H1 (cell line): ENCODE measurements around the gene TEAD3. TPM values are rescaled to one million over a fixed set of nuclear protein-coding genes. Genes with fewer than 3 reads are reported as not detected.

Source experiments
- CTCF ChIA-PET: fragments of 300-600 bp; sonication (Branson Sonifier 250); formaldehyde crosslinking; loops from one replicate; lab custom pipeline; 2021; ENCODE audit not compliant: partially characterized antibody; lab: Charles Lee
- POLR2A ChIA-PET: fragments of 300-600 bp; sonication (Branson Sonifier 250); formaldehyde crosslinking; loops from one replicate; lab custom pipeline; 2021; ENCODE audit warnings: inconsistent platforms; ENCODE audit not compliant: partially characterized antibody; lab: Charles Lee
- DNase-seq, 2 experiments: peaks; one replicate each; pipeline versions ENCODE4 v3.0.0 to v3.0.0-alpha.2; 2010 to 2022; ENCODE audit warnings: low spot score in 2 of 2, low read depth in 1 of 2, mixed read lengths in 1 of 2
- FAIRE-seq: peaks from 2 replicates; lab custom pipeline; 2011; peaks lifted over from hg19 to GRCh38; lab: Jason Lieb, UNC
- H2AFZ ChIP-seq: 2 replicates; pipeline ENCODE4 v1.8.1; 2012; ENCODE audit warnings: low read length, inconsistent platforms
- H2AK5ac ChIP-seq: 2 replicates; pipeline ENCODE4 v1.6.1; 2013; ENCODE audit warnings: low read depth, low read length
- H2BK120ac ChIP-seq: replicated peaks from 2 replicates; pipeline ENCODE3; 2013; ENCODE audit warnings: low read depth, low read length, inconsistent platforms
- H2BK12ac ChIP-seq: 2 replicates; pipeline ENCODE4 v1.6.1; 2013; ENCODE audit warnings: low read depth, low read length
- H2BK15ac ChIP-seq: 2 replicates; pipeline ENCODE4 v1.6.1; 2013; ENCODE audit warnings: low read length
- H2BK20ac ChIP-seq: 2 replicates; pipeline ENCODE4 v1.6.1; 2013; ENCODE audit warnings: low read length
- H2BK5ac ChIP-seq: 2 replicates; pipeline ENCODE4 v1.6.1; 2013; ENCODE audit warnings: low read depth, low read length
- H3K14ac ChIP-seq: 2 replicates; pipeline ENCODE4 v1.6.1; 2013; ENCODE audit warnings: inconsistent platforms; ENCODE audit not compliant: insufficient read length
- H3K18ac ChIP-seq: 2 replicates; pipeline ENCODE4 v1.6.1; 2013; ENCODE audit warnings: low read length; ENCODE audit errors: extremely low read depth
- H3K23ac ChIP-seq: 2 replicates; pipeline ENCODE4 v1.6.1; 2013; ENCODE audit warnings: inconsistent platforms; ENCODE audit not compliant: insufficient read length
- H3K23me2 ChIP-seq: 2 replicates; pipeline ENCODE4 v1.6.1; 2013; ENCODE audit warnings: low read depth, low read length
- H3K27ac ChIP-seq: 2 replicates; pipeline ENCODE4 v1.6.1; 2011; ENCODE audit warnings: low read depth, low read length, inconsistent platforms
- H3K27me3 ChIP-seq, 4 experiments: replicated peaks in 1 of 4; 1 replicate in 1 of 4; 2 replicates in 3 of 4; pipeline versions ENCODE4 v1.6.1 to v1.8.1; 2011 to 2013; ENCODE audit warnings: low read length in 3 of 4, mild to moderate bottlenecking in 3 of 4, inconsistent platforms in 2 of 4, mixed read lengths in 2 of 4, moderate library complexity in 1 of 4; ENCODE audit not compliant: control insufficient read depth in 3 of 4, insufficient read depth in 3 of 4; ENCODE audit errors: extremely low read depth in 1 of 4
- H3K36me3 ChIP-seq, 4 experiments: 2 replicates each; pipeline versions ENCODE4 v1.6.1 to v1.8.1; 2011 to 2013; ENCODE audit warnings: mild to moderate bottlenecking in 4 of 4, low read length in 3 of 4, moderate library complexity in 2 of 4, control low read depth in 1 of 4, inconsistent platforms in 1 of 4; ENCODE audit not compliant: insufficient read depth in 4 of 4, control insufficient read depth in 2 of 4
- H3K4ac ChIP-seq: replicated peaks from 2 replicates; pipeline ENCODE3; 2013; ENCODE audit warnings: low read length, low read depth, mixed read lengths, inconsistent platforms; ENCODE audit not compliant: insufficient read length
- H3K4me1 ChIP-seq, 4 experiments: replicated peaks in 1 of 4; 1 replicate in 1 of 4; 2 replicates in 3 of 4; pipeline versions ENCODE4 v1.6.1 to v1.8.1; 2011 to 2013; ENCODE audit warnings: low read length in 3 of 4, inconsistent platforms in 2 of 4, mixed read lengths in 1 of 4; ENCODE audit not compliant: insufficient read depth in 4 of 4, control insufficient read depth in 3 of 4
- H3K4me2 ChIP-seq, 2 experiments: 2 replicates each; pipeline versions ENCODE4 v1.6.1 to v1.8.1; 2011 to 2013; ENCODE audit warnings: low read depth in 2 of 2, low read length in 2 of 2, control low read depth in 1 of 2, inconsistent platforms in 1 of 2, mild to moderate bottlenecking in 1 of 2; ENCODE audit not compliant: insufficient read depth in 1 of 2
- H3K4me3 ChIP-seq, 4 experiments: fragments of 200-600, 300-600 bp in 1 of 4; sonication (generic), shearing (Covaris generic), sonication (Bioruptor Twin) in 1 of 4; 2 replicates each; pipeline versions ENCODE4 v1.5.1 to v1.8.1; 2011 to 2016; ENCODE audit warnings: low read length in 4 of 4, low read depth in 3 of 4, control low read depth in 2 of 4, inconsistent platforms in 2 of 4, mild to moderate bottlenecking in 2 of 4, mixed read lengths in 1 of 4, moderate library complexity in 1 of 4; ENCODE audit not compliant: insufficient read depth in 2 of 4; ENCODE audit errors: extremely low read depth in 1 of 4
- H3K56ac ChIP-seq: replicated peaks from 2 replicates; pipeline ENCODE3; 2013; ENCODE audit warnings: low read depth, mild to moderate bottlenecking, mixed read lengths, low read length, inconsistent platforms; ENCODE audit not compliant: insufficient read length
- H3K79me1 ChIP-seq: 2 replicates; pipeline ENCODE4 v1.6.1; 2013; ENCODE audit warnings: low read depth, low read length, control low read depth
- H3K79me2 ChIP-seq, 2 experiments: 2 replicates each; pipeline versions ENCODE4 v1.6.1 to v1.8.1; 2012 to 2013; ENCODE audit warnings: low read length in 2 of 2, mild to moderate bottlenecking in 2 of 2, inconsistent platforms in 1 of 2; ENCODE audit not compliant: insufficient read depth in 2 of 2, control insufficient read depth in 1 of 2
- H3K9ac ChIP-seq, 4 experiments: replicated peaks in 1 of 4; 1 replicate in 1 of 4; 2 replicates in 3 of 4; pipeline versions ENCODE4 v1.6.1 to v1.8.1; 2011 to 2013; ENCODE audit warnings: low read depth in 3 of 4, low read length in 3 of 4, control low read depth in 2 of 4, mild to moderate bottlenecking in 2 of 4, moderate library complexity in 2 of 4, inconsistent platforms in 1 of 4; ENCODE audit errors: extremely low read depth in 1 of 4
- H3K9me3 ChIP-seq, 2 experiments: 2 replicates each; pipeline versions ENCODE4 v1.6.1 to v1.8.1; 2012 to 2013; ENCODE audit warnings: mild to moderate bottlenecking in 2 of 2, moderate library complexity in 2 of 2, control low read depth in 1 of 2, inconsistent platforms in 1 of 2, low read depth in 1 of 2, low read length in 1 of 2, mixed read lengths in 1 of 2; ENCODE audit not compliant: insufficient read depth in 2 of 2
- H4K20me1 ChIP-seq, 2 experiments: replicated peaks in 1 of 2; 2 replicates each; pipeline versions ENCODE3 to v1.8.1; 2011 to 2013; ENCODE audit warnings: inconsistent platforms in 2 of 2, low read length in 2 of 2, mild to moderate bottlenecking in 1 of 2; ENCODE audit not compliant: insufficient read depth in 2 of 2, control insufficient read depth in 1 of 2
- H4K5ac ChIP-seq: 2 replicates; pipeline ENCODE4 v1.6.1; 2013; ENCODE audit warnings: low read length, low read depth, mixed read lengths, inconsistent platforms; ENCODE audit not compliant: insufficient read length
- H4K8ac ChIP-seq: 2 replicates; pipeline ENCODE4 v1.8.0; 2013; ENCODE audit warnings: mild to moderate bottlenecking, moderate library complexity, low read length, inconsistent platforms; ENCODE audit not compliant: insufficient read depth; ENCODE audit errors: extremely low read depth
- H4K91ac ChIP-seq: replicated peaks from 2 replicates; pipeline ENCODE3; 2013; ENCODE audit warnings: low read length, mixed read lengths, inconsistent platforms; ENCODE audit not compliant: insufficient read length
- CREB1 ChIP-seq: IDR thresholded peaks from 2 replicates; pipeline ENCODE4 v1.6.1; 2012; ENCODE audit warnings: inconsistent platforms
- GTF2F1 ChIP-seq: IDR thresholded peaks from 2 replicates; pipeline ENCODE4 v1.6.1; 2012; ENCODE audit warnings: low read depth, low read length, improper control_type of control experiment, borderline replicate concordance
- TAF7 ChIP-seq: optimal IDR thresholded peaks from 2 replicates; pipeline ENCODE3; 2011; ENCODE audit warnings: low read depth, mild to moderate bottlenecking, inconsistent platforms, low read length, moderate library complexity, borderline replicate concordance
- ZNF274 ChIP-seq: IDR thresholded peaks from 2 replicates; pipeline ENCODE4 v1.7.0; 2012; ENCODE audit warnings: low read length, borderline replicate concordance; ENCODE audit errors: extremely low read depth
- whole genome bisulfite sequencing, 2 experiments: shearing (Covaris generic) in 1 of 2; methylation state at CpG; one replicate each; pipeline versions ENCODE4 v1.1.6 to v1.1.7; 2013 to 2015; ENCODE audit warnings: low lambda C conversion rate in 2 of 2, mixed read lengths in 2 of 2, inconsistent platforms in 1 of 2, low coverage in 1 of 2, missing lambda C conversion rate in 1 of 2; ENCODE audit not compliant: insufficient replicate concordance in 2 of 2, insufficient coverage in 1 of 2, insufficient read length in 1 of 2; ENCODE audit errors: extremely low coverage in 1 of 2, missing lambda C conversion rate in 1 of 2; 5-methylcytosine and 5-hydroxymethylcytosine counted together
- polyA plus RNA-seq, 7 experiments: library from polyadenylated mRNA; depleted of rRNA in 3 of 7; stranded (reverse) in 5 of 7; unstranded in 2 of 7; fragments of >200 nt in 5 of 7; fragments of 200-250 nt in 2 of 7; gene quantifications; 1 replicate in 5 of 7; 2 replicates in 1 of 7; 4 replicates in 1 of 7; pipeline versions ENCODE4 v1.2.1 to v1.2.3, GENCODE V29; 2011 to 2013; ENCODE audit warnings: missing spikeins in 2 of 7, mixed read lengths in 2 of 7
- total RNA-seq: library from RNA; stranded (reverse); fragmentation: NEBNext Ultra II Directional; extraction: Animal tissue kit (Norgen Biotek cat#: 25700); gene quantifications from 2 replicates; pipeline ENCODE4 v1.2.1, GENCODE V29; 2021

The TEAD3 gene
- total and polyA plus RNA-seq, 2 of the 8 experiments (the other 6 are each of a cell fraction or from before 2014, with no cell fraction given): 20.1 to 28.7 TPM

DNA sequence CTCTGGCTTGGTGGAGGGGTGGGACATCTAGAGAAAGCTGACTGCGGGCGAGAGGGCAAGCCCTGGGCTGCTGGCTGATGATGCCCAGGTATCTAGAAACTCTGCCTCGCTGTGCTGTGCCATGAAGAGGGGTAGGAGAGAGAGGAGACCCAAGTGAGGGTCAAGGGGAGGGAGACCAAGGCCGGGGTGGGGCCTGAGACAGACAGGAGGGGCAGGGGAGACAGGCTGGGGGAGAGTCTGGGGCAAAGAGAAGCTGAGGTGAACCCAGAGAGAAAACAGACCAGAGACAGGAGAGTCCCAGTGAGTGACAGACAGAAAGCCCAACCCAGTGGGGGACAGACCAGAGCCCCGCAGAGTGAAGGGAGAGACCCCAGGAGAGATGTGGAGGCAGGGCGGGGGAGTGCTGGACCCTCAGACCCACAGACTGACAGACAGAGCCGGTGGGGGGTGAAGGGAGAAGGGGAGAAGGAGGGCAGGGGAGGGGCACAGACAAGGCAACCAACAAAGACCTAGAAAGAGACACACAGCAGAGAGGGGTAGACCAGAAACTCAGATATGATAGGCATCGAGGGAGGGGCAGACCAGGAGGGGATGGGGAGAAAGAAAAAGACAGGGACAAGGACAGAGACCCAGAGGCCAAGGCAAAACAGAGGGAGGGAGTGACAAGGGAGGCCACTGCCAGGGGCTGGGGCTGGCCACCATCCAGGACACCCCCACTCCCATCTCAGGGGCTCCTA, 5.9 kb downstream of the TEAD3 start:
- Histone ChIP-seq H3K18ac (peak overlapping the region; percentile 100), H2BK20ac (peak overlapping the region; percentile 66; the same call in 1 of the 2 replicates), H2AK5ac (peak overlapping the region; percentile 87; the same call in 1 of the 2 replicates), H2BK120ac (no peak overlapping the region), H3K36me3 (no peaks in the 10 kb centered on the region), H3K4me1 (peaks cover 36 to 79% (median 66%) of the 10 kb centered on the region in 4 experiments), H2BK5ac (peak overlapping the region; percentile 99), H3K79me1 (peaks cover 19% of the 10 kb centered on the region), H3K27me3 (peaks cover 0 to 5% (median 2%) of the 10 kb centered on the region in 4 experiments; a peak in 3 of 7 replicates), H2BK15ac (peak overlapping the region; percentile 46; the same call in 1 of the 2 replicates), H3K4me3 (peak overlapping the region; percentile 21 to 56 (median 44); a peak in 6 of 8 replicates), H3K56ac (no peak overlapping the region), H3K23me2 (peaks cover 5% of the 10 kb centered on the region), H3K4ac (peak overlapping the region; percentile 80), H4K5ac (peak overlapping the region; percentile 75), H3K27ac (no peak overlapping the region), H4K8ac (peak overlapping the region; percentile 71), H3K9ac (peak overlapping the region in 3 of 4 experiments; percentile 7 to 29 (median 13); a peak in 2 of 7 replicates), H4K20me1 (peaks cover 15 to 29% of the 10 kb centered on the region in 2 experiments), H4K91ac (peak overlapping the region; percentile 97), H3K9me3 (no peaks in the 10 kb centered on the region), H2AFZ (no peak overlapping the region), H3K23ac (no peak overlapping the region), H3K79me2 (peaks cover 0 to 51% of the 10 kb centered on the region in 2 experiments; a peak in 2 of 4 replicates), H3K14ac (no peak overlapping the region), H3K4me2 (peak overlapping the region; percentile 85 to 96), H2BK12ac (peak overlapping the region; percentile 100; the same call in 1 of the 2 replicates)
- TF ChIP-seq CREB1 (no peak), TAF7 (peak; percentile 17), ZNF274 (no peak), GTF2F1 (no peak)
- POLR2A ChIA-PET: interaction anchor here (1.3 to 37.6 kb wide), 5 partner anchors 2 to 248 kb away, joined by 3 to 1319 read pairs (median 6); partner anchors contain the start of genes RPL10A and TEAD3
- 22% methylated on average over 4 of the region's 8 CpGs; no CpG with 5 or more reads in 1 of the 2 experiments for WGBS, 2 experiments
- DNase-seq (no peak), FAIRE-seq (no peak)
- CTCF ChIA-PET: interaction anchor here (0.6 to 1.8 kb wide), 8 partner anchors 9 to 1634 kb away, joined by 3 to 9 read pairs (median 4); partner anchors contain the start of gene RPL10A
